SU-DHL-6 (cell line): ENCODE measurements around the gene PIBF1.

Source experiments
- H2AFZ ChIP-seq: fragments of 200-600 bp; sonication (generic); 2 replicates; pipeline ENCODE4 v1.6.1; 2014; ENCODE audit warnings: low read depth, mild to moderate bottlenecking, moderate library complexity, mixed read lengths, antibody characterized with exemption, low read length; ENCODE audit not compliant: severe bottlenecking
- H3F3A ChIP-seq: fragments of 200-600 bp; shearing (Covaris generic); 2 replicates; pipeline ENCODE4 v1.6.0; 2016; ENCODE audit warnings: antibody characterized with exemption, mild to moderate bottlenecking; ENCODE audit not compliant: insufficient read depth
- H3K27ac ChIP-seq: fragments of 200-600 bp; sonication (generic); 2 replicates; pipeline ENCODE4 v1.5.1; 2016; ENCODE audit warnings: low read depth, mild to moderate bottlenecking, low read length, moderate library complexity, mixed read lengths
- H3K27me3 ChIP-seq: fragments of 200-600 bp; sonication (generic), shearing (Covaris generic); 2 replicates; pipeline ENCODE4 v1.6.0; 2014; ENCODE audit warnings: mild to moderate bottlenecking, low read length
- H3K36me3 ChIP-seq: fragments of 200-600 bp; sonication (generic); 2 replicates; pipeline ENCODE4 v1.6.1; 2014; ENCODE audit warnings: mild to moderate bottlenecking, low read length, mixed read lengths
- H3K4me2 ChIP-seq: fragments of 300-600, 200-600 bp; shearing (Covaris generic), sonication (generic); 2 replicates; pipeline ENCODE4 v1.6.0; 2014; ENCODE audit warnings: low read length, low read depth, mild to moderate bottlenecking; ENCODE audit not compliant: poor library complexity, severe bottlenecking
- H3K4me3 ChIP-seq: fragments of 200-600 bp; sonication (generic); 2 replicates; pipeline ENCODE4 v1.5.1; 2014; ENCODE audit warnings: antibody characterized with exemption, low read length, mild to moderate bottlenecking, mixed read lengths; ENCODE audit not compliant: insufficient read depth, poor library complexity, severe bottlenecking
- H3K79me2 ChIP-seq: fragments of 200-600 bp; sonication (generic); 2 replicates; pipeline ENCODE4 v1.6.1; 2014; ENCODE audit warnings: mild to moderate bottlenecking, low read length, moderate library complexity; ENCODE audit not compliant: insufficient read depth
- H3K9ac ChIP-seq: fragments of 200-600 bp; sonication (generic); 2 replicates; pipeline ENCODE4 v1.7.0; 2014; ENCODE audit warnings: mild to moderate bottlenecking, low read length
- H3K9me2 ChIP-seq: fragments of 200-600 bp; sonication (generic); replicated peaks from 2 replicates; pipeline ENCODE4 v1.6.1; 2014; ENCODE audit warnings: low read length; ENCODE audit not compliant: insufficient read depth
- H3K9me3 ChIP-seq: fragments of 200-600 bp; sonication (generic); 2 replicates; pipeline ENCODE4 v1.6.1; 2014; ENCODE audit warnings: low read length, mixed read lengths; ENCODE audit not compliant: insufficient read depth
- H4K20me1 ChIP-seq: fragments of 200-600 bp; sonication (generic); 2 replicates; pipeline ENCODE4 v1.6.1; 2014; ENCODE audit warnings: low read depth, mild to moderate bottlenecking, antibody characterized with exemption, low read length, moderate library complexity, mixed read lengths
- EZH2phosphoT487 ChIP-seq: fragments of 200-600 bp; sonication (generic), shearing (Covaris generic); conservative IDR thresholded peaks from 2 replicates; pipeline ENCODE4 v1.6.1; 2018; ENCODE audit warnings: mild to moderate bottlenecking, antibody characterized with exemption, low read length, moderate library complexity, mixed read lengths
- TF ChIP-seq, protein P1 (sequence below): fragments of 200-600 bp; sonication (generic); IDR thresholded peaks from one replicate; pipeline ENCODE4 v1.5.1; 2017; ENCODE audit warnings: antibody characterized with exemption, mild to moderate bottlenecking, low read length, moderate library complexity; ENCODE audit not compliant: insufficient read depth, poor library complexity, severe bottlenecking

Gene PIBF1

DNA sequence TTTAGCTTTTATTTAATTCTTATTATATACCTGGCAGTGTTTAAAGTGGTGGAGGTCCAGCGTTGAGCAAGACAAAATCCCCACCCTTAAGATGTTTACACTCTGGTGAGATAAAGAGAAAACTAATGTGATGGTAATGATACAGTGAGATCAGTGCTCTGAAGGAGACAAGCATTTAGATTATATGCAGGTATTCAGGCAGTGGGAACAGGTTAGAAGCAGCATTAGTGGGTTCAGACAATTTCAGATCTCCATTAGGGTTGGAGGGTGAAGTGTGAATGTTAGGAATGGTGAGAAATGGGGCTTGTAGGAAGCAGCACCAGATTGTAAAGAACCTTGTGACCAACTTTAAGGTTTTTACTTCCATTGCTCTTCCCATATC is 39.0 kb downstream of the PIBF1 start:
- Histone ChIP-seq H3K36me3 (peaks cover 5% of the 10 kb centered on the region; the same call in 1 of the 2 replicates), H3K27me3 (no peaks in the 10 kb centered on the region), H3K27ac (no peak overlapping the region), H3K9me3 (no peaks in the 10 kb centered on the region), H3K4me3 (no peak overlapping the region), H3F3A (no peaks in the 10 kb centered on the region), H3K79me2 (no peaks in the 10 kb centered on the region), H2AFZ (no peak overlapping the region), H4K20me1 (no peaks in the 10 kb centered on the region), H3K9ac (no peak overlapping the region), H3K4me2 (no peak overlapping the region), H3K9me2 (no peaks in the 10 kb centered on the region)
- no peak for TF ChIP-seq EZH2phosphoT487
- TF ChIP-seq, protein P1, sequence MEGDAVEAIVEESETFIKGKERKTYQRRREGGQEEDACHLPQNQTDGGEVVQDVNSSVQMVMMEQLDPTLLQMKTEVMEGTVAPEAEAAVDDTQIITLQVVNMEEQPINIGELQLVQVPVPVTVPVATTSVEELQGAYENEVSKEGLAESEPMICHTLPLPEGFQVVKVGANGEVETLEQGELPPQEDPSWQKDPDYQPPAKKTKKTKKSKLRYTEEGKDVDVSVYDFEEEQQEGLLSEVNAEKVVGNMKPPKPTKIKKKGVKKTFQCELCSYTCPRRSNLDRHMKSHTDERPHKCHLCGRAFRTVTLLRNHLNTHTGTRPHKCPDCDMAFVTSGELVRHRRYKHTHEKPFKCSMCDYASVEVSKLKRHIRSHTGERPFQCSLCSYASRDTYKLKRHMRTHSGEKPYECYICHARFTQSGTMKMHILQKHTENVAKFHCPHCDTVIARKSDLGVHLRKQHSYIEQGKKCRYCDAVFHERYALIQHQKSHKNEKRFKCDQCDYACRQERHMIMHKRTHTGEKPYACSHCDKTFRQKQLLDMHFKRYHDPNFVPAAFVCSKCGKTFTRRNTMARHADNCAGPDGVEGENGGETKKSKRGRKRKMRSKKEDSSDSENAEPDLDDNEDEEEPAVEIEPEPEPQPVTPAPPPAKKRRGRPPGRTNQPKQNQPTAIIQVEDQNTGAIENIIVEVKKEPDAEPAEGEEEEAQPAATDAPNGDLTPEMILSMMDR, result no peak

DNA sequence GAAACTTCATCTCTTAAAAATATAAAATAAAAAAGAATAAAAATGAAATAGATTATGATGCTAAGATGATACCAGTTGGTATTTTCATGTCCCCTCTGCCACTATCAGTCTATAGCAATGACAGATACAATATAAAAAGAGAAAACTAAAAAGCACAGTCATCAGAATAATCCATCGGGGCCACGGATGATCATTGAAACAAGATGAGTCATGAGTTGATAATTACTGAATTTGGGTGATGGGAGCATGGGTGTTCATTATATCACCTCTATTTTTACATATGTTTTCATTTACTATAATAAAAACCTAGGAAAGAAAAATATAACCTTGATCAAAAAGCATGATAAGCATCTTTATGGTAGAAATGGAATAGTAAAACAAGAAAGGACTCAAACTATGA is 41.1 kb downstream of the PIBF1 start:
- Histone ChIP-seq H3K4me2 (no peak overlapping the region), H3K36me3 (peaks cover 8% of the 10 kb centered on the region; the same call in 1 of the 2 replicates), H3K4me3 (no peak overlapping the region), H3K9ac (no peak overlapping the region), H3K27me3 (no peaks in the 10 kb centered on the region), H3K79me2 (no peaks in the 10 kb centered on the region), H2AFZ (no peak overlapping the region), H3K27ac (no peak overlapping the region), H3F3A (no peaks in the 10 kb centered on the region; the same call in 1 of the 2 replicates), H3K9me2 (no peaks in the 10 kb centered on the region), H3K9me3 (no peaks in the 10 kb centered on the region), H4K20me1 (no peaks in the 10 kb centered on the region)
- no peak for TF ChIP-seq EZH2phosphoT487
- TF ChIP-seq, protein P1, result no peak

DNA sequence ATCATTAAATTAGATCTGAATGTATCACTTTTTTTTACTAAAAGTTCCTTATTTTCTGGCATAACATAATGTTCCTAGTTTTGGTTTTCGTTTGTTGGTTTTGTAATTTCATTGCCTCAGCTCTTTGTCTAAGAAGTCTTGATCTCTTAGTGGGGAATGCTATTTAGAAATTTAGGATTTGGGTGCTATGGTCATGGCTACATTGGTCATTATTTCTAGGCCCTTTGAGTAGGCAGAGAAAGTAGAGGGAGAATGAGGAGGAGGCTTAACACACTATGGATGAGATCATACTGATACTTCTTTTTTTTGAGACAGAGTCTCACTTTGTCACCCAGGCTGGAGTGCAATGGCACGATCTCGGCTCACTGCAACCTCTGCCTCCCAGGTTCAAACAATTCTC is 41.8 kb downstream of the PIBF1 start:
- Histone ChIP-seq H4K20me1 (no peaks in the 10 kb centered on the region), H3K79me2 (no peaks in the 10 kb centered on the region), H3K9me3 (no peaks in the 10 kb centered on the region), H3K36me3 (peaks cover 8% of the 10 kb centered on the region; the same call in 1 of the 2 replicates), H3K27me3 (no peaks in the 10 kb centered on the region), H3K4me2 (no peak overlapping the region), H3K9ac (no peak overlapping the region), H3K4me3 (no peak overlapping the region), H2AFZ (no peak overlapping the region), H3F3A (no peaks in the 10 kb centered on the region; the same call in 1 of the 2 replicates), H3K9me2 (no peaks in the 10 kb centered on the region), H3K27ac (no peak overlapping the region)
- TF ChIP-seq EZH2phosphoT487, result no peak
- TF ChIP-seq, protein P1, result no peak

DNA sequence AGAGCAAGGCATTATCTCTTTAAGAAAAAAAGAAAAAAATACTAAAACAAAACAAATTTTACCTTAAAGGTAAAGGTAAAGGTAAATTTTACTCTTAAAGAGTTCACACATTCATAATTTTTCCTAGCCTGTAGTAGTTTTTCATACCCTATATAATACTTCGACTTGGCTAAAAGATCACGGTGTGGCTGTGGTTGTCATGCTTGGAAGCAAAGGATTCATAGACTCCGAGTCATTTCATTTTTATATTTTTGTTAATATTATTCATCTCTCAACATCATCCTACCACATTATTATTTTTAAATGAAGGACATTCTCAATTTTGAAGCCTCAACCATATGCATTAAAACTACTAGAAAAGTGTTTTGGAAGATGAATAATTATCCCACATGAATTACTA is 52.7 kb downstream of the PIBF1 start:
- H3K9me2 ChIP-seq, result no peaks in the 10 kb centered on the region
- H3K27ac ChIP-seq, result no peak overlapping the region
- H3K4me2 ChIP-seq, result no peak overlapping the region
- no peaks in the 10 kb centered on the region for H4K20me1 ChIP-seq
- peaks cover 12% of the 10 kb centered on the region; the same call in 1 of the 2 replicates for H3K36me3 ChIP-seq
- H2AFZ ChIP-seq, result no peak overlapping the region
- H3K9ac ChIP-seq, result no peak overlapping the region
- no peak overlapping the region for H3K4me3 ChIP-seq
- TF ChIP-seq, protein P1, result no peak
- TF ChIP-seq EZH2phosphoT487, result no peak
- no peaks in the 10 kb centered on the region for H3K9me3 ChIP-seq
- H3K79me2 ChIP-seq, result no peaks in the 10 kb centered on the region
- H3K27me3 ChIP-seq, result no peaks in the 10 kb centered on the region
- H3F3A ChIP-seq, result no peaks in the 10 kb centered on the region
